GM12878 (cell line): ENCODE measurements around the gene RAPGEF6. TPM values are rescaled to one million over a fixed set of nuclear protein-coding genes. Genes with fewer than 3 reads are reported as not detected.

ENCODE experiments used
- ATF2 ChIP-seq: IDR thresholded peaks from 2 replicates; pipeline ENCODE4 v1.6.1; 2012; ENCODE audit warnings: low read length, inconsistent platforms
- ATF7 ChIP-seq: fragments of 450-650 bp; IDR thresholded peaks from 2 replicates; pipeline ENCODE4 v1.6.1; 2016; ENCODE audit warnings: low read depth, mild to moderate bottlenecking
- BHLHE40 ChIP-seq, 2 experiments: fragments of 450-650 bp in 1 of 2; IDR thresholded peaks; 2 replicates each; pipeline ENCODE4 v1.6.1; 2011 to 2017; ENCODE audit warnings: low read depth in 2 of 2, borderline replicate concordance in 1 of 2, improper control_type of control experiment in 1 of 2, low read length in 1 of 2, mild to moderate bottlenecking in 1 of 2
- CREM ChIP-seq: IDR thresholded peaks from 2 replicates; pipeline ENCODE4 v1.6.1; 2014; ENCODE audit warnings: antibody characterized with exemption, low read depth
- EP300 ChIP-seq, 2 experiments: fragments of 150-350 bp in 1 of 2; IDR thresholded peaks; 2 replicates each; pipeline ENCODE4 v1.6.1; 2011 to 2012; ENCODE audit warnings: low read depth in 2 of 2, low read length in 2 of 2, borderline replicate concordance in 1 of 2, improper control_type of control experiment in 1 of 2, inconsistent platforms in 1 of 2; ENCODE audit not compliant: control insufficient read depth in 1 of 2
- FOS ChIP-seq: IDR thresholded peaks from 3 replicates; pipeline ENCODE4 v1.6.1; 2011; ENCODE audit warnings: borderline replicate concordance; ENCODE audit not compliant: insufficient read length; ENCODE audit errors: extremely low read depth
- JUNB ChIP-seq: IDR thresholded peaks from 2 replicates; pipeline ENCODE4 v1.6.1; 2016; ENCODE audit warnings: antibody characterized with exemption, mild to moderate bottlenecking
- MEF2B ChIP-seq: fragments of 450-650 bp; IDR thresholded peaks from 2 replicates; pipeline ENCODE4 v1.6.1; 2018; ENCODE audit warnings: mild to moderate bottlenecking, moderate library complexity; ENCODE audit not compliant: partially characterized antibody, poor library complexity, severe bottlenecking
- MTA2 ChIP-seq: fragments of 450-650 bp; IDR thresholded peaks from 2 replicates; pipeline ENCODE4 v1.6.1; 2016; ENCODE audit warnings: low read depth, mild to moderate bottlenecking, moderate library complexity
- NFYB ChIP-seq: IDR thresholded peaks from 2 replicates; pipeline ENCODE4 v1.6.1; 2011; ENCODE audit warnings: low read depth, mild to moderate bottlenecking, low read length, improper control_type of control experiment, moderate library complexity; ENCODE audit not compliant: insufficient read depth
- NR2F1 ChIP-seq: fragments of 450-650 bp; conservative IDR thresholded peaks from 2 replicates; pipeline ENCODE4 v1.6.1; 2017; ENCODE audit warnings: mild to moderate bottlenecking
- POLR2AphosphoS2 ChIP-seq: IDR thresholded peaks from 2 replicates; pipeline ENCODE4 v1.6.1; 2011; ENCODE audit warnings: low read depth, mild to moderate bottlenecking, low read length, improper control_type of control experiment, moderate library complexity
- RUNX3 ChIP-seq: IDR thresholded peaks from 2 replicates; pipeline ENCODE4 v1.6.1; 2012; ENCODE audit warnings: low read length, inconsistent platforms
- SKIL ChIP-seq: fragments of 450-650 bp; IDR thresholded peaks from 2 replicates; pipeline ENCODE4 v1.6.1; 2017; ENCODE audit warnings: mild to moderate bottlenecking, low read depth, inconsistent platforms; ENCODE audit not compliant: poor library complexity, severe bottlenecking
- SPI1 ChIP-seq: IDR thresholded peaks from 2 replicates; pipeline ENCODE4 v1.6.1; 2011; ENCODE audit warnings: low read depth, mild to moderate bottlenecking, low read length, moderate library complexity, borderline replicate concordance; ENCODE audit not compliant: insufficient read depth
- TCF12 ChIP-seq: IDR thresholded peaks from 2 replicates; pipeline ENCODE4 v1.6.1; 2011; ENCODE audit warnings: low read depth, mild to moderate bottlenecking, low read length
- polyA plus RNA-seq, 11 experiments: library from polyadenylated mRNA; depleted of rRNA in 4 of 11; unstranded in 6 of 11; stranded (reverse) in 5 of 11; fragments of >200 nt; fragmentation: Nextera tagmentation in 4 of 11; fragmentation: Illumina TruSeq in 1 of 11; extraction: Ambion mirVana in 4 of 11; extraction: Trizol in 1 of 11; gene quantifications; 1 replicate in 1 of 11; 2 replicates in 10 of 11; pipeline versions ENCODE4 v1.2.1 to v1.2.3, GENCODE V29; 2011 to 2016; ENCODE audit warnings: inconsistent platforms in 2 of 11, missing spikeins in 2 of 11, low read depth in 1 of 11
- total RNA-seq, 4 experiments: library from RNA; depleted of rRNA in 3 of 4; stranded (reverse); fragments of >200 nt in 3 of 4; fragmentation: Illumina TruSeq in 1 of 4; extraction: Trizol in 1 of 4; gene quantifications; 2 replicates each; pipeline versions ENCODE4 v1.2.1 to v1.2.3, GENCODE V29; 2013 to 2021

Gene RAPGEF6
- total and polyA plus RNA-seq, 10 of the 15 experiments (the other 5 are each of a cell fraction or from before 2014, with no cell fraction given): 2.9 to 24.0 (median 14.2) TPM

- TF ChIP-seq MEF2B: peak; percentile 88
- TF ChIP-seq CREM: peak; percentile 61; the same call in 1 of the 2 replicates
- peak; percentile 73 for TF ChIP-seq JUNB
- TF ChIP-seq ATF2: peak; percentile 100
- no peak for TF ChIP-seq NFYB
- TF ChIP-seq EP300 (IDR thresholded peaks at IDR 0.05; ENCODE audit: borderline replicate concordance in 1 of 2, control insufficient read depth in 1 of 2, low read depth in 2 of 2, low read length in 2 of 2): peak in 1 of 2 experiments; percentile 46; a peak in 2 of 4 replicates
- TF ChIP-seq SPI1: 0 out of 2 replicates have a peak, but pooled peaks have one; percentile 14
- peak; percentile 72; the same call in 1 of the 2 replicates for TF ChIP-seq RUNX3
- TF ChIP-seq NR2F1: 0 out of 2 replicates have a peak, but pooled peaks have one; percentile 21
- TF ChIP-seq TCF12: peak; percentile 62; the same call in 1 of the 2 replicates
- no peak for TF ChIP-seq POLR2AphosphoS2
- peak; percentile 44 for TF ChIP-seq SKIL
- no peak for TF ChIP-seq FOS
- peak; percentile 98 for TF ChIP-seq ATF7
- peak; percentile 60; the same call in 1 of the 2 replicates for TF ChIP-seq MTA2
- peak in 1 of 2 experiments; percentile 16; a peak in 1 of 4 replicates for TF ChIP-seq BHLHE40 (IDR thresholded peaks at IDR 0.05; ENCODE audit: borderline replicate concordance in 1 of 2, low read depth in 2 of 2, low read length in 1 of 2)
Measured at GRCh38 chr5:131536211-131536826, 98.7 kb downstream of the RAPGEF6 start (continued).
